A673 (cell line): Measurements from ENCODE around the gene LRRC8B. TPM values are rescaled to one million over a fixed set of nuclear protein-coding genes. Genes with fewer than 3 reads are reported as not detected.

ENCODE experiments used
- BruUV-seq: library from RNA; stranded (reverse); fragments of 400-500 nt; replicated peaks from 2 replicates; lab custom pipeline; 2021; lab: Mats Ljungman, UMichigan
- CTCF ChIA-PET: fragments of 300-600 bp; sonication (Branson Sonifier 250); formaldehyde crosslinking; loops from one replicate; lab custom pipeline; 2022; ENCODE audit warnings: antibody characterized with exemption; lab: Charles Lee
- POLR2A ChIA-PET: fragments of 300-600 bp; sonication (Branson Sonifier 250); formaldehyde crosslinking; loops from one replicate; lab custom pipeline; 2022; ENCODE audit warnings: antibody characterized with exemption; ENCODE audit not compliant: low non-redundant PET; lab: Charles Lee
- DNase-seq: peaks from one replicate; pipeline ENCODE4 v3.0.0-alpha.2; 2015; ENCODE audit warnings: low spot score
- H3K27ac ChIP-seq: fragments of 200-600 bp; sonication (generic); 2 replicates; pipeline ENCODE4 v1.5.1; 2016; ENCODE audit warnings: mixed run types, low read depth, mild to moderate bottlenecking, mixed read lengths, antibody characterized with exemption, low read length; ENCODE audit not compliant: poor library complexity, severe bottlenecking
- H3K27me3 ChIP-seq: fragments of 200-600 bp; sonication (generic); replicated peaks from 2 replicates; pipeline ENCODE4 v1.6.1; 2017; ENCODE audit warnings: mixed run types, low read depth, mild to moderate bottlenecking, mixed read lengths, antibody characterized with exemption, low read length; ENCODE audit not compliant: insufficient read depth, poor library complexity
- H3K36me3 ChIP-seq: fragments of 200-600 bp; sonication (generic); 2 replicates; pipeline ENCODE4 v1.6.1; 2016; ENCODE audit warnings: mixed run types, mild to moderate bottlenecking, mixed read lengths, antibody characterized with exemption, low read length; ENCODE audit not compliant: insufficient read depth, poor library complexity, severe bottlenecking
- H3K4me1 ChIP-seq: fragments of 200-600 bp; sonication (generic); 2 replicates; pipeline ENCODE4 v1.6.1; 2017; ENCODE audit warnings: mixed run types, mild to moderate bottlenecking, mixed read lengths, antibody characterized with exemption, low read length; ENCODE audit not compliant: insufficient read depth, poor library complexity, severe bottlenecking
- H3K4me3 ChIP-seq: fragments of 200-600 bp; sonication (generic); 2 replicates; pipeline ENCODE4 v1.5.1; 2016; ENCODE audit warnings: low read depth, mixed run types, mild to moderate bottlenecking, mixed read lengths, low read length; ENCODE audit not compliant: poor library complexity, severe bottlenecking
- H3K9me3 ChIP-seq: fragments of 200-600 bp; sonication (generic); 2 replicates; pipeline ENCODE4 v1.6.1; 2016; ENCODE audit warnings: mixed run types, low read depth, mild to moderate bottlenecking, mixed read lengths, antibody characterized with exemption, low read length; ENCODE audit not compliant: poor library complexity, severe bottlenecking
- EZH2 ChIP-seq: fragments of 200-600 bp; sonication (generic); IDR thresholded peaks from 2 replicates; pipeline ENCODE4 v1.6.1; 2017; ENCODE audit warnings: borderline replicate concordance, low read depth, mild to moderate bottlenecking, mixed read lengths, antibody characterized with exemption, low read length; ENCODE audit not compliant: poor library complexity, severe bottlenecking
- intact Hi-C: fragments of 100-400 bp; cut with micrococcal nuclease; formaldehyde crosslinking; loops from one replicate; pipeline ENCODE4 v1.10.0; 2022; ENCODE audit not compliant: unreplicated experiment
- total RNA-seq: library from RNA; stranded (reverse); gene quantifications from 2 replicates; pipeline ENCODE4 v1.2.3, GENCODE V29; 2021
- TF ChIP-seq, protein P1 (sequence below): fragments of 300-800, 200-600 bp; sonication (generic); conservative IDR thresholded peaks from 2 replicates; pipeline ENCODE4 v1.5.1; 2017; ENCODE audit warnings: low read depth, mild to moderate bottlenecking, antibody characterized with exemption, low read length, moderate library complexity, mixed read lengths

The LRRC8B gene
- total RNA-seq, 1 experiment from 2014 or later = 18.9 TPM

DNA sequence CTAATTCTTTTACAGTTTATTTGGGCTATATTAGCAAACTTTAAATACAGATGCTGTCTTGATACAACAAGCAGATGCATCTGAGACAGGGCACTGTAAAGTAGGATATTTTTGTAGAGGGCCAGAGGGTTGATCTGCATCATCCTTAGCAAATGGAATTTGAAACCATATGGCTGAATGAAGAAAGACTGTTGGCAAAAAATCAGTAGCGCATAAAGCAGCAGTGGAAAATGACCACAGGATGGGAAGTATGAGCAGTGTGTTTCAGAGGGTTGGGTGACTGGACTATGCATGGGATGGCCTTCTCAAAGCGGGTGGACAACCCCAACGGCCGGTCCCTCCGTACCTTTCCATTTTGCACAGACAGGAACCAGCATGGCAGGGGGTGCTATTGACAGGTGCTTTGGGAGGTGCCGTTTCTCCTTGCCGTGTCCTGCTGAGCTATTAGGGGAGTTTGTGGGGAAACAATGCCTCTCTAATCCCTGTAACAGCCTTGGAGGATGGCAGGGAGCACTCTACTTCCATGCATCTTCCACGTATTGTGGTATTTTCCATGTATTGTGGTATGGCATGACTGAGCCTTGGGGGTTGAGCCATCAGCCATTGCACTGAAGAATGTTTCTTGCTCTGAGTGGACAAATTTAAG, 5.9 kb downstream of the LRRC8B start:
- no peak for DNase-seq
- BruUV-seq = no TSS peak
- ChIA-PET CTCF (no interaction called here), POLR2A (no interaction called here)
- Histone ChIP-seq H3K9me3 (no peaks in the 10 kb centered on the region), H3K4me3 (no peak overlapping the region), H3K36me3 (no peaks in the 10 kb centered on the region), H3K27me3 (no peaks in the 10 kb centered on the region), H3K27ac (no peak overlapping the region), H3K4me1 (peaks cover 20% of the 10 kb centered on the region)
- no peak for TF ChIP-seq EZH2
- TF ChIP-seq, protein P1, sequence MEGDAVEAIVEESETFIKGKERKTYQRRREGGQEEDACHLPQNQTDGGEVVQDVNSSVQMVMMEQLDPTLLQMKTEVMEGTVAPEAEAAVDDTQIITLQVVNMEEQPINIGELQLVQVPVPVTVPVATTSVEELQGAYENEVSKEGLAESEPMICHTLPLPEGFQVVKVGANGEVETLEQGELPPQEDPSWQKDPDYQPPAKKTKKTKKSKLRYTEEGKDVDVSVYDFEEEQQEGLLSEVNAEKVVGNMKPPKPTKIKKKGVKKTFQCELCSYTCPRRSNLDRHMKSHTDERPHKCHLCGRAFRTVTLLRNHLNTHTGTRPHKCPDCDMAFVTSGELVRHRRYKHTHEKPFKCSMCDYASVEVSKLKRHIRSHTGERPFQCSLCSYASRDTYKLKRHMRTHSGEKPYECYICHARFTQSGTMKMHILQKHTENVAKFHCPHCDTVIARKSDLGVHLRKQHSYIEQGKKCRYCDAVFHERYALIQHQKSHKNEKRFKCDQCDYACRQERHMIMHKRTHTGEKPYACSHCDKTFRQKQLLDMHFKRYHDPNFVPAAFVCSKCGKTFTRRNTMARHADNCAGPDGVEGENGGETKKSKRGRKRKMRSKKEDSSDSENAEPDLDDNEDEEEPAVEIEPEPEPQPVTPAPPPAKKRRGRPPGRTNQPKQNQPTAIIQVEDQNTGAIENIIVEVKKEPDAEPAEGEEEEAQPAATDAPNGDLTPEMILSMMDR = no peak
- intact Hi-C loops = no loop called here

- H3K27ac ChIP-seq = no peak overlapping the region
- POLR2A ChIA-PET = no interaction called here
- intact Hi-C loops = no loop called here
- H3K4me1 ChIP-seq = peaks cover 11% of the 10 kb centered on the region
- H3K27me3 ChIP-seq = no peaks in the 10 kb centered on the region
- no peaks in the 10 kb centered on the region for H3K36me3 ChIP-seq
- H3K4me3 ChIP-seq = no peak overlapping the region
- TF ChIP-seq, protein P1 = no peak
- TF ChIP-seq EZH2 = no peak
- BruUV-seq = no TSS peak
- H3K9me3 ChIP-seq = no peaks in the 10 kb centered on the region
- no peak for DNase-seq
- CTCF ChIA-PET = no interaction called here
Measured at GRCh38 chr1:89531480-89532139, 7.0 kb downstream of the LRRC8B start.

DNA sequence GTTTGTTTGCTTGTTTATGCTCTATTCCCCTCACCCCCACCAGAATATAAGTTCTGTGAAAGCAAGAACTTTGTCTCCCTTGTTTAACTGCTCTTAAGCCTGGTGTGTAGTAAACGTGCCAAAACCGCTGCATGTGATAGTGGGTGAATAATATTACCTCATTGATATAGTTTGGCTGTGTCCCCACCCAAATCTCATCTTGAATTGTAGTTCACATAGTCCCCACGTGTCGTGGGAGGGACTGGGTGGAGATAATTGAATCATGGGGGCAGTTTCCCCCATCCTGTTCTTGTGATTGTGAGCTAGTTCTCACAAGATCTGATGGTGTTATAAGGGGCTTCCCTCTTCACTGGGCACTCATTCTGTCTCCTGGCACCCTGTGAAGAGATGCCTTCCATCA, 7.6 kb downstream of the LRRC8B start:
- no peaks in the 10 kb centered on the region for H3K9me3 ChIP-seq
- intact Hi-C loops = no loop called here
- ChIA-PET POLR2A (no interaction called here), CTCF (no interaction called here)
- peaks cover 7% of the 10 kb centered on the region for H3K4me1 ChIP-seq
- no peak for DNase-seq
- H3K27me3 ChIP-seq = no peaks in the 10 kb centered on the region
- no peak overlapping the region for H3K4me3 ChIP-seq
- no peak overlapping the region for H3K27ac ChIP-seq
- H3K36me3 ChIP-seq = no peaks in the 10 kb centered on the region
- BruUV-seq = no TSS peak
- TF ChIP-seq, protein P1 = no peak
- TF ChIP-seq EZH2 = no peak
